AG04449 (cell line): ENCODE measurements around the gene C16orf95.

ENCODE experiments used
- CTCF ChIA-PET: fragments of 350-600 bp; formaldehyde crosslinking; extraction: SDS; loops from one replicate; lab custom pipeline; 2021; ENCODE audit warnings: antibody characterized with exemption; lab: Yijun Ruan, JAX
- POLR2A ChIA-PET: fragments of 400-600, 350-600 bp; formaldehyde crosslinking; extraction: SDS; loops from one replicate; lab custom pipeline; 2020; ENCODE audit warnings: antibody characterized with exemption, inconsistent platforms; lab: Yijun Ruan, JAX
- DNase-seq: peaks from one replicate; pipeline ENCODE4 v3.0.0-alpha.2; 2010; ENCODE audit warnings: low read depth, low spot score
- H3K4me3 ChIP-seq: 2 replicates; pipeline ENCODE4 v1.5.1; 2011; ENCODE audit warnings: low read depth, mild to moderate bottlenecking, control low read depth, low read length
- TF ChIP-seq, protein P1 (sequence below): IDR thresholded peaks from one replicate; pipeline ENCODE4 v1.5.1; 2011; ENCODE audit warnings: mild to moderate bottlenecking, moderate library complexity, low read length, control low read depth, inconsistent platforms; ENCODE audit not compliant: insufficient read depth; ENCODE audit errors: missing control alignments

C16orf95 gene

DNA sequence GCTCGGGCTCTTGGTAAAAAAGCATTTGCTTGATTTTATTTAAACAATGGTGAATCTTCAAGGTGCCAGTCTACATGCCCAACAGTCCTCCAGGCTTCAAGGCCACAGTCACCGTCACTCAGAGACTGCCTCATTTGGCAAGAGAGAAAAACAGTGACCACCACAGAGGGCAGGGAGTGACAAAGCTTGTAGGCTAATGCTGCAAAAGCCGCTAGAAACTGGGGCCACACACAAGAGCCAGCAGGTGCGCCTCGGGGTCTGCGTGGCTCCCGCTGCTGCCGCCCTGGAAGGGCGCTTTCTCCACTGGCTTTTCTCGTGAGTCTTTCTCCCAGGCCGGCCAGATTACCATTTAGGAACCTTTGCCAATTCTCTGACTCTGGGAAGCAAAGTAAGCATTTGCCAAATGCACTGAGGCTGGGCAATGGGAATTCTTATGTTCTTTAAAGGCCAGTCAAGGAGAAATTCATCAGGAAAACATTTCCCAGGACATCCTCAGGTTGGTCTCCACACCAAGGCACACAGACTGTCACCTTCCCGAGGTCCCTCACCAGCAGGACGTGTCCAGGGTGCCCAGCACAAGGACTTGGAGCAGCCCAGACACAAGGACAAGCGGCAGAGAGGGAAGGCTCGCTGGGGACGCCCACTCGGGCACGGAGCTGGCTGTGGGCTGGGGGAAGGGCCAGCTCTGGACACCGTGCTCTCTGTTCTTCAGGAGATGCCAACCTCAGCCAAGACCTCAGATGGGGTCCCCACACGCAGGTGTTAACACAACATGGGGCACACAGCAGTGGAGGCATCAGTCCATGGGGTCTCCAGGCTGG, 12.5 kb upstream of the C16orf95 start:
- CTCF ChIA-PET = no interaction called here
- POLR2A ChIA-PET = no interaction called here
- DNase-seq = no peak
- TF ChIP-seq, protein P1, sequence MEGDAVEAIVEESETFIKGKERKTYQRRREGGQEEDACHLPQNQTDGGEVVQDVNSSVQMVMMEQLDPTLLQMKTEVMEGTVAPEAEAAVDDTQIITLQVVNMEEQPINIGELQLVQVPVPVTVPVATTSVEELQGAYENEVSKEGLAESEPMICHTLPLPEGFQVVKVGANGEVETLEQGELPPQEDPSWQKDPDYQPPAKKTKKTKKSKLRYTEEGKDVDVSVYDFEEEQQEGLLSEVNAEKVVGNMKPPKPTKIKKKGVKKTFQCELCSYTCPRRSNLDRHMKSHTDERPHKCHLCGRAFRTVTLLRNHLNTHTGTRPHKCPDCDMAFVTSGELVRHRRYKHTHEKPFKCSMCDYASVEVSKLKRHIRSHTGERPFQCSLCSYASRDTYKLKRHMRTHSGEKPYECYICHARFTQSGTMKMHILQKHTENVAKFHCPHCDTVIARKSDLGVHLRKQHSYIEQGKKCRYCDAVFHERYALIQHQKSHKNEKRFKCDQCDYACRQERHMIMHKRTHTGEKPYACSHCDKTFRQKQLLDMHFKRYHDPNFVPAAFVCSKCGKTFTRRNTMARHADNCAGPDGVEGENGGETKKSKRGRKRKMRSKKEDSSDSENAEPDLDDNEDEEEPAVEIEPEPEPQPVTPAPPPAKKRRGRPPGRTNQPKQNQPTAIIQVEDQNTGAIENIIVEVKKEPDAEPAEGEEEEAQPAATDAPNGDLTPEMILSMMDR = no peak
- no peak overlapping the region for H3K4me3 ChIP-seq

DNA sequence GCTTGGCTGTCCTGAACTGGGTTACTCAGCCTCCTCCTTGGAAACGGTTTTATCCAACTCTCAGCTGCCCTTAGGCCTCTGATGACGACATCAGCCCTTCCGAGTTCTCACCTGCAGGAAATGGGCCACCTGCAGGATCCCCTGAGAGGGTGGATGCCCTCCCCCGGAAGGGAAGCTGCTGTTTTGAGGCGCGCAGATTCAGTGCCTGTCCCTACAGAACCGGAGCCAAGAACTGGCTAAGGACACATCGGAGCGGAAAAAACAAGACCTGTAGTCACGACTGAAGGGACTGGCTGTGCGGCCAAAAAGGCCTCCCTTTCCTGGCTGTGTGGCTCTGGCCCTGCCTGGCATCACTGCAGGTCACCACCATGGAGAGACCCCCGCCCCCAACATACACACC, 11.7 kb upstream of the C16orf95 start:
- no peak overlapping the region for H3K4me3 ChIP-seq
- ChIA-PET POLR2A (no interaction called here), CTCF (interaction anchor here (3.9 kb wide), 1 partner anchor 12 kb away, joined by 11 read pairs; no protein-coding TSS in a partner anchor)
- DNase-seq = no peak
- TF ChIP-seq, protein P1 = no peak

DNA sequence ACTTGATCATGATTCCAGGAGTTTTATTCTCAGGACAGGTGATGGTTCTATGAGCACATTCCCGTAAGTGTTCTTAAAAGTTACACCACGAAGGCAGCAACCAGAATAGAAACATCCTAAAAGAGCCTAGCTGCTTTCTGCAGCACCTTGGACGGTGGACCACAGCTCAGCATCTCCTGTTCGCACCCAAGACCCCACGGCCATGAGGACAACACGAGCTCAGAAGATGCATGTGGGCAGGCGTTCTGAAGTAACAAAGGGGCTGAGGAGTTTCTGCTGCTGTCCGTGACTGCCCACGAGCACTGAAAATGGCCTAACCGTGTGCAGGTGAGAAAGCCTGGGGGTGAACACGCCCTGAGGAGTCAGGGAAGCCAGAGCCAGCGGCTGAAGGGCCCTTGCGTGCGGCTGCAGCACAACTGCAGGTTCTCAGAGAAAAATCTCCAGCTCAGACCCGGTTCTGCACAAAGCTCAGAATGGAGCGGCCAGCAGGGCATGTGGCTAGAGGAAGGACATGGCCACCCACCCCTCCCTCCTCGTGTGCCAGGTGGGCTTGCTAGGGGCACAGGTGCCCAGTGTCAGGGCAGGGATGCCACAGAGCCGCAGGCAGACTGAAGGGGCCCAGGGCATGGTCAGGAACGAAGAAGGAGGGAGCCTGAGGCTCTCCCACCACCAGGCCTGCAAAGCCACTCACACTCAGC, 10.8 kb upstream of the C16orf95 start:
- no peak overlapping the region for H3K4me3 ChIP-seq
- ChIA-PET CTCF (interaction anchor here (1.0 to 3.9 kb wide), 3 partner anchors 9 to 21 kb away, joined by 3 to 11 read pairs (median 3); no protein-coding TSS in a partner anchor), POLR2A (no interaction called here)
- no peak for DNase-seq
- TF ChIP-seq, protein P1 = no peak

DNA sequence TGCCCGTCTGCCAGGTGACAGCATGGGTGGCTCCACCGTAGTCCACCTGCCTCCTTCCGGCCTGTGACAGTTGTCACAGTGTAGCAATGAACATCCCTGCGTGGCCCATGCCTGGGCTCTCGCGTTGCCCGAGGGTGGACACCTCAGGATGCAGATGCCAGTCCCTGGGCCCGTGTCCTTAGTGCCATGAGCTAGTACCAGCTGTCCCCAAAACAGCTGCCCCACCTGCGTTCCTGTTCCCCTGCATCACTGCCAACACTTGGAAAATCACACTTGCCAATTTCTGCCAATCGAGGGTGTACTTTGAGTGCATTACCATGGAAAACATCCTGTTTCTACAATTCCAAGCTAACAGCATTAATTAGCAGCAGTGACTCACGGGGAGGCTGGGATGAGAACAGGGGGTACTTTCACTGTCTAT, 9.0 kb upstream of the C16orf95 start:
- DNase-seq = no peak
- ChIA-PET POLR2A (no interaction called here), CTCF (interaction anchor here (1.0 to 3.9 kb wide), 4 partner anchors 10 to 310 kb away, joined by 3 to 11 read pairs (median 6); no protein-coding TSS in a partner anchor)
- no peak overlapping the region for H3K4me3 ChIP-seq
- TF ChIP-seq, protein P1 = no peak

DNA sequence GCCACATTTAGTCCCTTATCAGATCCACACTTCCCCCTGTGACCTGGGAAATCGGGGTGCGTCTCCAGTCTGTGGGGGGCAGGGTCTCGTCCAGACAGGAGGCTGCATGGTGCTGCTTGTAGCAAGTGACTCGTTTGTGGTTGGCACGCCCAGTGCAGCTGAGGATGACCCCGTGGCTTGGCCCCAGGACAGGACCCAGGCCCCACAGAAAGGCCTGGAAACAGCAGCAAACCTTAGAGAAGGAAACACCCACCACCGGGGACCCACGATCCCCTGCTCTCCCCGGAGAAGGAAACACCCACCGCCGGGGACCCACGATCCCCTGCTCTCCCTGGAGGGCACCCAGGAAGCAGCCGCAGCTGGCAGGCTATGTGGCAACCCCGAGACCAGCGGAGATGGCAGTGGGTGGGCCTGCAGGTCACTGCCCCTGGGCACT, 8.2 kb upstream of the C16orf95 start:
- CTCF ChIA-PET = interaction anchor here (1.0 to 3.9 kb wide), 8 partner anchors 9 to 311 kb away, joined by 3 to 29 read pairs (median 7); no protein-coding TSS in a partner anchor
- TF ChIP-seq, protein P1 = no peak
- no peak overlapping the region for H3K4me3 ChIP-seq
- no peak for DNase-seq
- POLR2A ChIA-PET = no interaction called here
